IMR-90 (cell line): ENCODE data around the gene SMC1B. TPM values are rescaled to one million over a fixed set of nuclear protein-coding genes. Genes with fewer than 3 reads are reported as not detected.

ENCODE experiments used
- ATAC-seq: fragments of 200-7000 bp; cut with Tn5 transposase; 2 replicates; pipeline ENCODE4 v1.9.1; 2020; ENCODE audit warnings: low read depth, mild to moderate bottlenecking, moderate library complexity
- BruUV-seq: library from RNA; stranded (reverse); fragments of 400-500 nt; replicated peaks from 2 replicates; lab custom pipeline; 2021; lab: Mats Ljungman, UMichigan
- CTCF ChIA-PET: fragments of 300-600 bp; formaldehyde crosslinking; extraction: SDS; loops from one replicate; lab custom pipeline; 2021; ENCODE audit warnings: antibody characterized with exemption; lab: Yijun Ruan, JAX
- POLR2A ChIA-PET: fragments of 300-600 bp; sonication (Branson Sonifier 250); formaldehyde crosslinking; loops from one replicate; lab custom pipeline; 2022; ENCODE audit warnings: antibody characterized with exemption; ENCODE audit not compliant: unreplicated experiment; lab: Charles Lee
- DNase-seq: peaks from one replicate; pipeline ENCODE4 v3.0.0; 2013
- H2AFZ ChIP-seq: replicated peaks from 2 replicates; pipeline ENCODE3; 2013; ENCODE audit warnings: low read length, mild to moderate bottlenecking; ENCODE audit not compliant: poor library complexity
- H2AK5ac ChIP-seq: 2 replicates; pipeline ENCODE4 v1.6.1; 2013; ENCODE audit warnings: low read depth, low read length, inconsistent platforms
- H2AK9ac ChIP-seq: replicated peaks from 2 replicates; pipeline ENCODE3; 2013; ENCODE audit warnings: mild to moderate bottlenecking, low read depth, low read length, moderate library complexity; ENCODE audit not compliant: poor library complexity
- H2BK120ac ChIP-seq: 2 replicates; pipeline ENCODE4 v1.6.1; 2013; ENCODE audit warnings: low read depth, low read length, inconsistent platforms
- H2BK15ac ChIP-seq: 3 replicates; pipeline ENCODE4 v1.6.1; 2013; ENCODE audit warnings: low read depth, low read length, inconsistent platforms
- H2BK20ac ChIP-seq: 2 replicates; pipeline ENCODE4 v1.6.1; 2013; ENCODE audit warnings: low read depth, mild to moderate bottlenecking, inconsistent platforms, low read length, moderate library complexity
- H2BK5ac ChIP-seq: 2 replicates; pipeline ENCODE4 v1.6.1; 2013; ENCODE audit warnings: mild to moderate bottlenecking, low read depth, low read length, inconsistent platforms; ENCODE audit not compliant: poor library complexity, severe bottlenecking
- H3K14ac ChIP-seq: replicated peaks from 2 replicates; pipeline ENCODE4 v1.6.1; 2013; ENCODE audit warnings: low read depth, low read length, inconsistent platforms
- H3K18ac ChIP-seq: 2 replicates; pipeline ENCODE4 v1.6.1; 2013; ENCODE audit warnings: low read depth, low read length, control low read depth
- H3K23ac ChIP-seq: 2 replicates; pipeline ENCODE4 v1.6.1; 2013; ENCODE audit warnings: low read depth, low read length, inconsistent platforms
- H3K27ac ChIP-seq: 2 replicates; pipeline ENCODE4 v1.5.1; 2013; ENCODE audit warnings: mild to moderate bottlenecking, control low read depth, low read length; ENCODE audit not compliant: insufficient read depth
- H3K27me3 ChIP-seq: 2 replicates; pipeline ENCODE4 v1.6.1; 2013; ENCODE audit warnings: low read length; ENCODE audit not compliant: control insufficient read depth, insufficient read depth
- H3K36me3 ChIP-seq: 2 replicates; pipeline ENCODE4 v1.6.1; 2013; ENCODE audit warnings: low read length, mixed read lengths; ENCODE audit not compliant: control insufficient read depth, insufficient read depth
- H3K4ac ChIP-seq: 2 replicates; pipeline ENCODE4 v1.6.1; 2013; ENCODE audit warnings: low read depth, low read length, inconsistent platforms
- H3K4me1 ChIP-seq: 2 replicates; pipeline ENCODE4 v1.6.1; 2013; ENCODE audit warnings: low read length, mixed read lengths; ENCODE audit not compliant: control insufficient read depth, insufficient read depth
- H3K4me2 ChIP-seq: 2 replicates; pipeline ENCODE4 v1.6.1; 2013; ENCODE audit warnings: low read depth, mild to moderate bottlenecking, control low read depth, low read length, moderate library complexity
- H3K4me3 ChIP-seq: 2 replicates; pipeline ENCODE4 v1.5.1; 2013; ENCODE audit warnings: low read depth, mild to moderate bottlenecking, control low read depth, low read length, moderate library complexity; ENCODE audit not compliant: insufficient read depth
- H3K56ac ChIP-seq: 2 replicates; pipeline ENCODE4 v1.6.1; 2013; ENCODE audit warnings: low read length, inconsistent platforms; ENCODE audit not compliant: insufficient read depth; ENCODE audit errors: extremely low read depth
- H3K79me1 ChIP-seq, 2 experiments: 2 replicates each; pipeline ENCODE4 v1.6.1; 2013; ENCODE audit warnings: low read length in 2 of 2, inconsistent platforms in 1 of 2, low read depth in 1 of 2
- H3K9ac ChIP-seq: 2 replicates; pipeline ENCODE4 v1.6.1; 2013; ENCODE audit warnings: low read depth, low read length, control low read depth
- H3K9me1 ChIP-seq: 2 replicates; pipeline ENCODE4 v1.6.1; 2013; ENCODE audit warnings: low read length, inconsistent platforms; ENCODE audit not compliant: insufficient read depth
- H3K9me3 ChIP-seq: 2 replicates; pipeline ENCODE4 v1.6.1; 2013; ENCODE audit warnings: low read length; ENCODE audit not compliant: control insufficient read depth, insufficient read depth
- H4K20me1 ChIP-seq: 2 replicates; pipeline ENCODE4 v1.6.1; 2013; ENCODE audit warnings: low read length, inconsistent platforms; ENCODE audit not compliant: insufficient read depth
- H4K5ac ChIP-seq: 2 replicates; pipeline ENCODE4 v1.6.1; 2013; ENCODE audit warnings: mild to moderate bottlenecking, low read depth, low read length, control low read depth
- H4K8ac ChIP-seq, 2 experiments: 2 replicates each; pipeline ENCODE4 v1.6.1; 2013; ENCODE audit warnings: low read depth in 2 of 2, low read length in 2 of 2, control low read depth in 1 of 2, inconsistent platforms in 1 of 2
- H4K91ac ChIP-seq: 2 replicates; pipeline ENCODE4 v1.6.1; 2013; ENCODE audit warnings: low read depth, low read length, inconsistent platforms; ENCODE audit not compliant: insufficient read depth
- BHLHE40 ChIP-seq: fragments of 150-350 bp; IDR thresholded peaks from 2 replicates; pipeline ENCODE4 v1.6.1; 2016; ENCODE audit warnings: mild to moderate bottlenecking, low read depth, low read length
- CEBPB ChIP-seq: IDR thresholded peaks from 2 replicates; pipeline ENCODE4 v1.6.1; 2012; ENCODE audit warnings: low read depth, low read length, improper control_type of control experiment
- MAZ ChIP-seq: IDR thresholded peaks from 2 replicates; pipeline ENCODE4 v1.6.1; 2012; ENCODE audit warnings: low read depth, mild to moderate bottlenecking, low read length, improper control_type of control experiment, moderate library complexity, borderline replicate concordance
- MXI1 ChIP-seq: IDR thresholded peaks from 2 replicates; pipeline ENCODE4 v1.6.1; 2012; ENCODE audit warnings: low read depth, mild to moderate bottlenecking, low read length, moderate library complexity, borderline replicate concordance
- NFE2L2 ChIP-seq: fragments of 150-350 bp; IDR thresholded peaks from 2 replicates; pipeline ENCODE4 v1.6.1; 2016; ENCODE audit warnings: low read depth, mild to moderate bottlenecking, low read length
- RAD21 ChIP-seq: IDR thresholded peaks from 2 replicates; pipeline ENCODE4 v1.6.1; 2012; ENCODE audit warnings: low read length, improper control_type of control experiment
- RFX5 ChIP-seq: IDR thresholded peaks from 2 replicates; pipeline ENCODE4 v1.8.0; 2012; ENCODE audit warnings: low read depth, mild to moderate bottlenecking, low read length, moderate library complexity
- SMC3 ChIP-seq: fragments of 150-350 bp; IDR thresholded peaks from 2 replicates; pipeline ENCODE4 v1.6.1; 2016; ENCODE audit warnings: low read depth, mild to moderate bottlenecking, antibody characterized with exemption, low read length, moderate library complexity
- whole genome bisulfite sequencing, 2 experiments: methylation state at CpG; one replicate each; pipeline versions ENCODE4 v1.1.5 to v1.1.7; 2013; ENCODE audit warnings: missing lambda C conversion rate in 2 of 2; ENCODE audit not compliant: insufficient read length in 1 of 2; ENCODE audit errors: extremely low coverage in 2 of 2; 5-methylcytosine and 5-hydroxymethylcytosine counted together
- dilution Hi-C: fragments of 300-500 bp; cut with HindIII; formaldehyde crosslinking; loops from one replicate; pipeline ENCODE4 v1.14.3; 2018; ENCODE audit warnings: low sequenced_read_pairs; ENCODE audit not compliant: unreplicated experiment
- in situ Hi-C: fragments of 300-500 bp; cut with MboI; formaldehyde crosslinking; loops from 3 replicates; pipeline ENCODE4 v1.14.3; 2019; ENCODE audit warnings: low sequenced_read_pairs, inconsistent platforms, mixed read lengths
- intact Hi-C: fragments of 100-400 bp; cut with micrococcal nuclease; formaldehyde crosslinking; loops from 2 replicates; pipeline ENCODE4 v1.10.0; 2022
- polyA plus RNA-seq, 3 experiments: library from polyadenylated mRNA; depleted of rRNA; stranded (reverse); fragments of >200 nt; gene quantifications; 2 replicates each; pipeline ENCODE4 v1.2.3, GENCODE V29; 2012; ENCODE audit warnings: low replicate concordance in 1 of 3
- total RNA-seq: library from RNA; depleted of rRNA; stranded (reverse); fragments of >200 nt; gene quantifications from 2 replicates; pipeline ENCODE4 v1.2.3, GENCODE V29; 2012
- TF ChIP-seq, protein P1 (sequence below): conservative IDR thresholded peaks from 2 replicates; pipeline ENCODE4 v1.5.1; 2012; ENCODE audit warnings: mild to moderate bottlenecking, low read depth, low read length, improper control_type of control experiment
- TF ChIP-seq, protein P2 (sequence below): fragments of 150-350 bp; IDR thresholded peaks from 2 replicates; pipeline ENCODE4 v1.6.1; 2017; ENCODE audit warnings: mild to moderate bottlenecking, antibody characterized with exemption, low read length, low read depth

Gene SMC1B
- total and polyA plus RNA-seq, 2 of the 4 experiments (the other 2 are of a cell fraction), result not detected

DNA sequence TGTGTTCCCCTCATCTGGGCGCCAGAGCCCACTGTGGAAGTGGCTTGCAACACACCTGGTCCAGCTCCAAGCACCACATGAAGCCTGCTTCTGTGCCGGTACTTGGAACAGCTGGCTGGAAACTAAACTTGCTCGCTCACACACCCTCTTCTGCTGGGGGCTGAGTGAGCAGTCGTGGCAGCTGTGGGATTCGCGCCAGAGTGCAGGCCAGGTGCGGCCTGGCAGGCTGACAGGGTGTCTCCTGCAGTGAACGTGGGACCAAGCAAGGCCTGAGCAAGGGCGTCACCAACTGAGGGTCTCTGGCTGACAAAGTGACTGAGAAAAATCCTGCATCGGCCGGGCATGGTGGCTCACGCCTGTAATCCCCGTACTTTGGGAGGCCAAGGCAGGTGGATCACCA, 15.2 kb downstream of the SMC1B start:
- peaks cover 32% of the 10 kb centered on the region for H3K27me3 ChIP-seq
- no peaks in the 10 kb centered on the region for H3K79me1 ChIP-seq
- no peak overlapping the region for H3K56ac ChIP-seq
- dilution Hi-C loops (no loop called here), in situ Hi-C loops (no loop called here), intact Hi-C loops (loop anchor here (5.0 kb wide), 1 partner anchor 41 kb away; no protein-coding TSS in a partner anchor)
- TF ChIP-seq, protein P1, sequence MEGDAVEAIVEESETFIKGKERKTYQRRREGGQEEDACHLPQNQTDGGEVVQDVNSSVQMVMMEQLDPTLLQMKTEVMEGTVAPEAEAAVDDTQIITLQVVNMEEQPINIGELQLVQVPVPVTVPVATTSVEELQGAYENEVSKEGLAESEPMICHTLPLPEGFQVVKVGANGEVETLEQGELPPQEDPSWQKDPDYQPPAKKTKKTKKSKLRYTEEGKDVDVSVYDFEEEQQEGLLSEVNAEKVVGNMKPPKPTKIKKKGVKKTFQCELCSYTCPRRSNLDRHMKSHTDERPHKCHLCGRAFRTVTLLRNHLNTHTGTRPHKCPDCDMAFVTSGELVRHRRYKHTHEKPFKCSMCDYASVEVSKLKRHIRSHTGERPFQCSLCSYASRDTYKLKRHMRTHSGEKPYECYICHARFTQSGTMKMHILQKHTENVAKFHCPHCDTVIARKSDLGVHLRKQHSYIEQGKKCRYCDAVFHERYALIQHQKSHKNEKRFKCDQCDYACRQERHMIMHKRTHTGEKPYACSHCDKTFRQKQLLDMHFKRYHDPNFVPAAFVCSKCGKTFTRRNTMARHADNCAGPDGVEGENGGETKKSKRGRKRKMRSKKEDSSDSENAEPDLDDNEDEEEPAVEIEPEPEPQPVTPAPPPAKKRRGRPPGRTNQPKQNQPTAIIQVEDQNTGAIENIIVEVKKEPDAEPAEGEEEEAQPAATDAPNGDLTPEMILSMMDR, result no peak
- TF ChIP-seq BHLHE40 (no peak), RFX5 (no peak), MAZ (no peak), SMC3 (no peak), RAD21 (no peak), NFE2L2 (no peak), CEBPB (no peak), MXI1 (no peak)
- TF ChIP-seq, protein P2, sequence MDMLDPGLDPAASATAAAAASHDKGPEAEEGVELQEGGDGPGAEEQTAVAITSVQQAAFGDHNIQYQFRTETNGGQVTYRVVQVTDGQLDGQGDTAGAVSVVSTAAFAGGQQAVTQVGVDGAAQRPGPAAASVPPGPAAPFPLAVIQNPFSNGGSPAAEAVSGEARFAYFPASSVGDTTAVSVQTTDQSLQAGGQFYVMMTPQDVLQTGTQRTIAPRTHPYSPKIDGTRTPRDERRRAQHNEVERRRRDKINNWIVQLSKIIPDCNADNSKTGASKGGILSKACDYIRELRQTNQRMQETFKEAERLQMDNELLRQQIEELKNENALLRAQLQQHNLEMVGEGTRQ, result no peak
- H2AK5ac ChIP-seq, result no peak overlapping the region
- no peak overlapping the region for H3K23ac ChIP-seq
- 78% methylated on average over 11 of the region's 13 CpGs; no CpG with 5 or more reads in 1 of the 2 experiments for WGBS, 2 experiments
- H3K9me1 ChIP-seq, result no peaks in the 10 kb centered on the region
- H2BK120ac ChIP-seq, result no peak overlapping the region
- H2BK5ac ChIP-seq, result no peak overlapping the region
- H3K4me3 ChIP-seq, result no peak overlapping the region
- no peak overlapping the region for H3K4me2 ChIP-seq
- H3K9ac ChIP-seq, result no peak overlapping the region
- H2AFZ ChIP-seq, result no peak overlapping the region
- BruUV-seq, result no TSS peak
- DNase-seq (no peak), ATAC-seq (no peak)
- no peak overlapping the region for H3K27ac ChIP-seq
- no peak overlapping the region for H2BK15ac ChIP-seq
- H4K20me1 ChIP-seq, result no peaks in the 10 kb centered on the region
- H3K4ac ChIP-seq, result no peak overlapping the region
- H4K91ac ChIP-seq, result no peak overlapping the region
- ChIA-PET CTCF (no interaction called here), POLR2A (no interaction called here)
- no peak overlapping the region for H2AK9ac ChIP-seq
- H2BK20ac ChIP-seq, result no peak overlapping the region
- H3K14ac ChIP-seq, result no peak overlapping the region
- no peak overlapping the region for H4K5ac ChIP-seq
- no peaks in the 10 kb centered on the region for H3K9me3 ChIP-seq
- H3K36me3 ChIP-seq, result no peaks in the 10 kb centered on the region
- H3K4me1 ChIP-seq, result no peaks in the 10 kb centered on the region
- no peak overlapping the region for H4K8ac ChIP-seq
- no peak overlapping the region for H3K18ac ChIP-seq
